Sigmoid colon (tissue), 7 donors: Measurements from ENCODE around the gene CLSTN1. TPM values are rescaled to one million over a fixed set of nuclear protein-coding genes. Genes with fewer than 3 reads are reported as not detected.
A peak's percentile ranks its signal among the peaks of the same experiment; 100 is the strongest.

Experiments
- DNase-seq: peaks from one replicate; pipeline ENCODE4 v3.0.0-alpha.2; 2019
- H3K27ac ChIP-seq, 4 donors: fragments of 200-600 bp; sonication (generic); one replicate each; pipeline ENCODE4 v1.5.1; 2016 to 2019; ENCODE audit warnings: mild to moderate bottlenecking in 1 of 4
- H3K27me3 ChIP-seq, 3 donors: fragments of 200-600 bp; sonication (generic); one replicate each; pipeline ENCODE4 v1.5.1; 2019; ENCODE audit warnings: mild to moderate bottlenecking in 1 of 3
- H3K36me3 ChIP-seq, 4 donors: fragments of 200-600 bp; sonication (generic); one replicate each; pipeline ENCODE4 v1.5.1; 2016 to 2019
- H3K4me1 ChIP-seq, 4 donors: fragments of 200-600 bp; sonication (generic); one replicate each; pipeline ENCODE4 v1.5.1; 2017 to 2019
- H3K4me3 ChIP-seq, 4 donors: fragments of 200-600 bp; sonication (generic); one replicate each; pipeline ENCODE4 v1.5.1; 2017 to 2019; ENCODE audit warnings: mild to moderate bottlenecking in 2 of 4, moderate library complexity in 1 of 4
- H3K9me3 ChIP-seq, 4 donors: fragments of 200-600 bp in 3 of 4; sonication (generic) in 3 of 4; one replicate each; pipeline versions ENCODE4 v1.5.1 to v1.6.1; 2013 to 2019
- EP300 ChIP-seq, 4 donors: sonication (generic); formaldehyde crosslinking; IDR thresholded peaks; one replicate each; pipeline ENCODE4 v1.6.1; 2017; ENCODE audit warnings: antibody characterized with exemption in 4 of 4
- POLR2A ChIP-seq, 2 donors: fragments of 450-650 bp; IDR thresholded peaks; one replicate each; pipeline ENCODE4 v1.6.1; 2016; ENCODE audit warnings: antibody characterized with exemption in 2 of 2, mild to moderate bottlenecking in 2 of 2, moderate library complexity in 2 of 2
- POLR2AphosphoS5 ChIP-seq, 4 donors: sonication (generic); formaldehyde crosslinking; IDR thresholded peaks; one replicate each; pipeline ENCODE4 v1.6.1; 2017; ENCODE audit warnings: antibody characterized with exemption in 4 of 4
- WGBS, 2 donors: extraction: QIAGEN DNeasy Blood & Tissue Kit; methylation state at CpG; one replicate each; pipeline ENCODE4 v1.1.7; 2013; 5-methylcytosine and 5-hydroxymethylcytosine counted together
- intact Hi-C: fragments of 100-400 bp; cut with DNase I; formaldehyde crosslinking; loops from one replicate; pipeline ENCODE4 v1.15.1; 2023
- polyA plus RNA-seq, 3 donors: library from polyadenylated mRNA; stranded (reverse); fragments of 200-250 nt; gene quantifications; one replicate each; pipeline ENCODE4 v1.2.3, GENCODE V29; 2013
- total RNA-seq, 4 donors: library from RNA; depleted of rRNA; stranded (reverse); fragments of >200 nt; gene quantifications; one replicate each; pipeline ENCODE4 v1.1.0, GENCODE V29; 2016
- TF ChIP-seq, protein P1 (sequence below), 4 experiments: fragments of 450-650 bp in 3 of 4; fragments of 200-600 bp in 1 of 4; IDR thresholded peaks; one replicate each; pipeline ENCODE4 v1.5.1; 2016 to 2019; ENCODE audit warnings: antibody characterized with exemption in 4 of 4, mild to moderate bottlenecking in 3 of 4, moderate library complexity in 2 of 4
- donor health status: healthy with polysubstance abuse.
- donor health status: Bipolar disorder and iron deficiency.
- donor health status: healthy.

CLSTN1 gene
- total and polyA plus RNA-seq, 7 donors = 21.0 to 105 (median 34.6) TPM

DNA sequence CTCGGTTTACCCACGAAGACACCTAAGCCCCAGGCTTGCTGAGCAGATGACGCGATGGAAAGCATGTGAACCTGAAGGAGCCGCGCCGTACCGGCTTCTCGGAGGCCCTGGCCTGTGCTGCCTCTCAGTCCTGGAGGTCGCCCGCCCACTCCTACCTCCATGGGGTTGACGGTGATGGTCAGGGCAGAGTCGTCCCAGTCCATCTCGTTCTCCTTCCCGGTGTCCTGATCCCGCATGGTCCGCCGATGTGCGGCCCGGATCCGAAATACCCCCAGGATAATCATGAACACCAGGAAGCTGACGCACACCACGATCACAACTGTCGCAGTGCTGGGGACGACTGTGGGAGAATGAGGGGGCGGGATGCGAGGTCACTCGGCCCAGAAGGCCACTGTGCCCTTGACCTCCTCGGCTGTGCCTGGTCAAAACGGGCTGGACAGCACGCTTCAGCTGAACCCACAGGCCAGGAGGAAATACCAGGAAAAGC is 92.7 kb downstream of the CLSTN1 start:
- peaks cover 58 to 93% (median 76%) of the 10 kb centered on the region in 4 donors for H3K36me3 ChIP-seq
- WGBS, 2 donors = 96 to 97% methylated on average over 31 of the region's 31 CpGs
- no peak overlapping the region for H3K4me3 ChIP-seq
- no peaks in the 10 kb centered on the region for H3K4me1 ChIP-seq
- no peaks in the 10 kb centered on the region for H3K27me3 ChIP-seq
- H3K9me3 ChIP-seq = no peaks in the 10 kb centered on the region
- intact Hi-C loops = no loop called here
- H3K27ac ChIP-seq = no peak overlapping the region
- no peak for DNase-seq
- TF ChIP-seq, protein P1, sequence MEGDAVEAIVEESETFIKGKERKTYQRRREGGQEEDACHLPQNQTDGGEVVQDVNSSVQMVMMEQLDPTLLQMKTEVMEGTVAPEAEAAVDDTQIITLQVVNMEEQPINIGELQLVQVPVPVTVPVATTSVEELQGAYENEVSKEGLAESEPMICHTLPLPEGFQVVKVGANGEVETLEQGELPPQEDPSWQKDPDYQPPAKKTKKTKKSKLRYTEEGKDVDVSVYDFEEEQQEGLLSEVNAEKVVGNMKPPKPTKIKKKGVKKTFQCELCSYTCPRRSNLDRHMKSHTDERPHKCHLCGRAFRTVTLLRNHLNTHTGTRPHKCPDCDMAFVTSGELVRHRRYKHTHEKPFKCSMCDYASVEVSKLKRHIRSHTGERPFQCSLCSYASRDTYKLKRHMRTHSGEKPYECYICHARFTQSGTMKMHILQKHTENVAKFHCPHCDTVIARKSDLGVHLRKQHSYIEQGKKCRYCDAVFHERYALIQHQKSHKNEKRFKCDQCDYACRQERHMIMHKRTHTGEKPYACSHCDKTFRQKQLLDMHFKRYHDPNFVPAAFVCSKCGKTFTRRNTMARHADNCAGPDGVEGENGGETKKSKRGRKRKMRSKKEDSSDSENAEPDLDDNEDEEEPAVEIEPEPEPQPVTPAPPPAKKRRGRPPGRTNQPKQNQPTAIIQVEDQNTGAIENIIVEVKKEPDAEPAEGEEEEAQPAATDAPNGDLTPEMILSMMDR (IDR thresholded peaks at IDR 0.05) = no peak
- TF ChIP-seq POLR2A (IDR thresholded peaks at IDR 0.05) = no peak
- TF ChIP-seq POLR2AphosphoS5 (IDR thresholded peaks at IDR 0.05) = no peak
- no peak for TF ChIP-seq EP300 (IDR thresholded peaks at IDR 0.05)

DNA sequence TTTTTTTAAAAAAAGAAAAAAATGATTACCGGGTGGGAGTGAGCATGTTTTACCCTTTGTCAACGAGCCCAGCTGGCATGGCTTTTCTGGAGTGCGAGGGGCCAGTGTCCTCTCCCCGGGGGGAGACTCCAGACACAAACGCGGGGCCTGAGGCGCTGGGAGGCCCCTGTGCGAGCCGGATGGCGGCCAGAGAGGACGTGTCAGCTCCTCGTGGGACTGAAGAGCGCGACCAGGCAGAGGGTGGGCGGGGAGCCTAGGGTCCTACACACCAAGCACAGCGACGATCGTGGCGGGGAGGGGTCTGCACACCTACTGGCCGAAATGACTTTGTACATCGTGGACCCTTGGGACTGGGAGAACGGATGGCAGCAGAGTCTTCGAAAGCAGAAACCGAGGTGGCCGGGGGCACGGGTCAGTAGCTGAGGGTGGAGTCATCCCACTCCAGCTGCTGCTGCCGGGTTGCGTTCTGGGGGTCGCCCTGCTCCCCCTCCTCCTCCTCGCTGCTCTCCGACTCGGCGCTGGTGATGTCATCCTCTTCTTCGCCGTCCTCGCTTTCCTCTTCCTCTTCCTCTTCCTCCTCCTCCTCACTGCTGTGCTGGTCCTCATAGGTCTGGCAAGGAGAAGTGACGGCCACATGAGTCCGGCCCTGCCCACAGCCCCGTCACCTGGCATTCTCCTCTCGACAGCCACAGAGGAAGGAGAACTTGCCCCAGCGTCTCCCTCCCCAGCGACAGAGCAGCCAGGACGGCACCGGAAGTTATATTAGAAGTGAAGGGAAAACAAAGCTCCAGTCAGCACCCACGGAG is 93.5 kb downstream of the CLSTN1 start:
- Histone ChIP-seq H3K9me3 (no peaks in the 10 kb centered on the region), H3K4me3 (no peak overlapping the region), H3K27ac (no peak overlapping the region), H3K4me1 (no peaks in the 10 kb centered on the region), H3K36me3 (peaks cover 52 to 85% (median 68%) of the 10 kb centered on the region in 4 donors), H3K27me3 (no peaks in the 10 kb centered on the region)
- DNase-seq = peak; percentile 72
- no peak for TF ChIP-seq POLR2A (IDR thresholded peaks at IDR 0.05)
- TF ChIP-seq, protein P1 (IDR thresholded peaks at IDR 0.05) = no peak
- TF ChIP-seq EP300 (IDR thresholded peaks at IDR 0.05) = no peak
- no peak for TF ChIP-seq POLR2AphosphoS5 (IDR thresholded peaks at IDR 0.05)
- 84 to 88% methylated on average over 45 of the region's 45 CpGs for WGBS, 2 donors
- intact Hi-C loops = no loop called here

- TF ChIP-seq, protein P1 (IDR thresholded peaks at IDR 0.05) = no peak
- no peak for TF ChIP-seq EP300 (IDR thresholded peaks at IDR 0.05)
- no peak for TF ChIP-seq POLR2A (IDR thresholded peaks at IDR 0.05)
- TF ChIP-seq POLR2AphosphoS5 (IDR thresholded peaks at IDR 0.05) = no peak
- H3K4me3 ChIP-seq = no peak overlapping the region
- 90 to 93% methylated on average over 12 of the region's 12 CpGs for WGBS, 2 donors
- no peak for DNase-seq
- H3K9me3 ChIP-seq = no peaks in the 10 kb centered on the region
- intact Hi-C loops = no loop called here
- no peaks in the 10 kb centered on the region for H3K27me3 ChIP-seq
- H3K4me1 ChIP-seq = no peaks in the 10 kb centered on the region
- H3K27ac ChIP-seq = no peak overlapping the region
- H3K36me3 ChIP-seq = peaks cover 44 to 82% (median 60%) of the 10 kb centered on the region in 4 donors
These were observed 94.2 kb downstream of the CLSTN1 start for GRCh38 chr1:9729523-9729922.

DNA sequence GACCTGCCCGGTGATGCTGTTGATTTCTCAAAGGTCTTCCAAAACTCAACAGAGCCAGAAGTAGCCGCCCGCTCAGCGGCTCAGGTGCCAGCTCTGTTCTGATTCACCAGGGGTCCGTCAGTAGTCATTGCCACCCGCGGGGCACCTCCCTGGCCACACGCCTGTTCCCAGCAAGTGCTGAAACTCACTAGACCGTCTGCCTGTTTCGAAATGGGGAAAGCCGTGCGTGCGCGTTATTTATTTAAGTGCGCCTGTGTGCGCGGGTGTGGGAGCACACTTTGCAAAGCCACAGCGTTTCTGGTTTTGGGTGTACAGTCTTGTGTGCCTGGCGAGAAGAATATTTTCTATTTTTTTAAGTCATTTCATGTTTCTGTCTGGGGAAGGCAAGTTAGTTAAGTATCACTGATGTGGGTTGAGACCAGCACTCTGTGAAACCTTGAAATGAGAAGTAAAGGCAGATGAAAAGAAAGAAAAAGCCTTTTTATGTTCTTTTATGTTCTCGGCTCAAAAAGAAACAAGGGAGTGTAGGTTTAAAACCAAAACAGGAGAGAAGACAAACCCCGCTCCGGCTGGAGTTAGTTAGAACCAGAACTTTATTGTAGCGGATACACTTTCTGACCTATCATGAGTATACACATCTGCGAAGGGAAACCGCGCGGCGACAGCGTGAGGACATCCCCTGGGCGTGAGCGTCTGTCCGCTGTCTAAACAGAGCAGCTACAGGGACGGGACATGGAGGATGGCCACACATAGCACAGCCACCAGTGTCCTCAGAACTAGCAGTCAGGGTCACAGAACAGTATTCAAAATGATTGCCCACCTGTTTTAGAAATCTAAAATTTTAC is 95.1 kb downstream of the CLSTN1 start:
- peaks cover 35 to 82% (median 53%) of the 10 kb centered on the region in 4 donors for H3K36me3 ChIP-seq

More for the DNA sequence above, 95.1 kb downstream of the CLSTN1 start:
- H3K4me3 ChIP-seq = no peak overlapping the region
- DNase-seq = no peak
- no peaks in the 10 kb centered on the region for H3K9me3 ChIP-seq
- intact Hi-C loops = no loop called here
- H3K4me1 ChIP-seq = no peaks in the 10 kb centered on the region
- no peaks in the 10 kb centered on the region for H3K27me3 ChIP-seq
- 73 to 84% methylated on average over 33 of the region's 33 CpGs for WGBS, 2 donors
- TF ChIP-seq, protein P1 (IDR thresholded peaks at IDR 0.05) = no peak
- TF ChIP-seq POLR2A (IDR thresholded peaks at IDR 0.05) = no peak
- TF ChIP-seq EP300 (IDR thresholded peaks at IDR 0.05) = no peak
- TF ChIP-seq POLR2AphosphoS5 (IDR thresholded peaks at IDR 0.05) = no peak
- no peak overlapping the region for H3K27ac ChIP-seq
